ENCODE measurements around the gene PLB1. TPM values are rescaled to one million over a fixed set of nuclear protein-coding genes. Genes with fewer than 3 reads are reported as not detected.

Gene PLB1
- total RNA-seq, 2 donors from 2014 or later, result 1.0 to 12.9 TPM

DNA sequence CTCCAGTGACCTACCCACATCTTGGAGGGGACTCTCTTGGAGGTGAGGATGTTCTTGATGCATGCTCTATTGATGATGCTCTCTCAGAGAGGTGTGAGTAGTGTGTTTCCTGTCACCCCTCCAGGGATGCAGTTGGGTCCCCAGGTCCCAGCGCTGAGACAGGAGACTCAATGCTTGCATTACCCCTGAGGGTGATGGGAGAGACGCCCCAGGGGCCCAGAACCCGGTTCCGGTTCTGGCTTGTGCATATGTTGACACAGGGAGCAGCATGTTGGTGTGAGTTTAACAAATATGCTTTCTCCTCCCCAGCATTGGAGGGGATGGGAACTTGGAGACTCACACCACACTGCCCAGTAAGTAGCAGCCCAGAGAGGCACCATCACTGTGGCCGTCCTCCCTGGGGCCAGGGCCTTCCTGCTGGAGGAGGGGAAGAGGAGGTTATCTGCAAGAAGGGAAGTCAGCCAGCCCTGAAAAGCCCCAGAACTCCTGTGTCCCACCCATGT lies 124.5 kb downstream of the PLB1 start:
- intact Hi-C loops (cut with DNase I), result no loop called here
- no peak overlapping the region for H3K4me3 ChIP-seq
- no peaks in the 10 kb centered on the region for H3K9me3 ChIP-seq
- no peaks in the 10 kb centered on the region for H3K36me3 ChIP-seq (replicated peaks in 1 of 2; ENCODE audit: insufficient read depth in 1 of 2, low read depth in 2 of 2)
- 72 to 83% methylated on average over 5 of the region's 5 CpGs for WGBS, 2 donors
- H3K4me1 ChIP-seq, result peaks cover 35% of the 10 kb centered on the region
- ATAC-seq, result no peak
- no peaks in the 10 kb centered on the region for H3K27me3 ChIP-seq
- DNase-seq, result no peak
- no peak for TF ChIP-seq POLR2A (IDR thresholded peaks at IDR 0.05)
- TF ChIP-seq, protein P1, sequence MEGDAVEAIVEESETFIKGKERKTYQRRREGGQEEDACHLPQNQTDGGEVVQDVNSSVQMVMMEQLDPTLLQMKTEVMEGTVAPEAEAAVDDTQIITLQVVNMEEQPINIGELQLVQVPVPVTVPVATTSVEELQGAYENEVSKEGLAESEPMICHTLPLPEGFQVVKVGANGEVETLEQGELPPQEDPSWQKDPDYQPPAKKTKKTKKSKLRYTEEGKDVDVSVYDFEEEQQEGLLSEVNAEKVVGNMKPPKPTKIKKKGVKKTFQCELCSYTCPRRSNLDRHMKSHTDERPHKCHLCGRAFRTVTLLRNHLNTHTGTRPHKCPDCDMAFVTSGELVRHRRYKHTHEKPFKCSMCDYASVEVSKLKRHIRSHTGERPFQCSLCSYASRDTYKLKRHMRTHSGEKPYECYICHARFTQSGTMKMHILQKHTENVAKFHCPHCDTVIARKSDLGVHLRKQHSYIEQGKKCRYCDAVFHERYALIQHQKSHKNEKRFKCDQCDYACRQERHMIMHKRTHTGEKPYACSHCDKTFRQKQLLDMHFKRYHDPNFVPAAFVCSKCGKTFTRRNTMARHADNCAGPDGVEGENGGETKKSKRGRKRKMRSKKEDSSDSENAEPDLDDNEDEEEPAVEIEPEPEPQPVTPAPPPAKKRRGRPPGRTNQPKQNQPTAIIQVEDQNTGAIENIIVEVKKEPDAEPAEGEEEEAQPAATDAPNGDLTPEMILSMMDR (IDR thresholded peaks at IDR 0.05), result no peak
- H3K27ac ChIP-seq, result peak overlapping the region; percentile 77 to 94 (median 86)

DNA sequence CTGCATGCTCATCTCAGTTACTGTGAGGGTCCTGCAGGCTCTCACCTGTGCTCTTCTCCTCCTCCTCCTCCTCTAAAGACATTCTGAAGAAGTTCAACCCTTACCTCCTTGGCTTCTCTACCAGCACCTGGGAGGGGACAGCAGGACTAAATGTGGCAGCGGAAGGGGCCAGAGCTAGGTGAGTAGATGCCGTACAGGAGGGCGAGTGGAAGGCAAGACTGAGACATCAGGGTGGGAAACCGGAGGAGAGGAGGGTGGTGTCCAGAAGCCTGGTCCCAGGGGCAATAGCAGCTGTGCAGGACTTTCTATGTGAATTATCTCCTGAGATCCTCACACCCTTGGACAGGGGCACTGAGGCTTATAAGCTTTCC lies 124.9 kb downstream of the PLB1 start:
- no peaks in the 10 kb centered on the region for H3K36me3 ChIP-seq (replicated peaks in 1 of 2; ENCODE audit: insufficient read depth in 1 of 2, low read depth in 2 of 2)
- intact Hi-C loops (cut with DNase I), result no loop called here

DNA sequence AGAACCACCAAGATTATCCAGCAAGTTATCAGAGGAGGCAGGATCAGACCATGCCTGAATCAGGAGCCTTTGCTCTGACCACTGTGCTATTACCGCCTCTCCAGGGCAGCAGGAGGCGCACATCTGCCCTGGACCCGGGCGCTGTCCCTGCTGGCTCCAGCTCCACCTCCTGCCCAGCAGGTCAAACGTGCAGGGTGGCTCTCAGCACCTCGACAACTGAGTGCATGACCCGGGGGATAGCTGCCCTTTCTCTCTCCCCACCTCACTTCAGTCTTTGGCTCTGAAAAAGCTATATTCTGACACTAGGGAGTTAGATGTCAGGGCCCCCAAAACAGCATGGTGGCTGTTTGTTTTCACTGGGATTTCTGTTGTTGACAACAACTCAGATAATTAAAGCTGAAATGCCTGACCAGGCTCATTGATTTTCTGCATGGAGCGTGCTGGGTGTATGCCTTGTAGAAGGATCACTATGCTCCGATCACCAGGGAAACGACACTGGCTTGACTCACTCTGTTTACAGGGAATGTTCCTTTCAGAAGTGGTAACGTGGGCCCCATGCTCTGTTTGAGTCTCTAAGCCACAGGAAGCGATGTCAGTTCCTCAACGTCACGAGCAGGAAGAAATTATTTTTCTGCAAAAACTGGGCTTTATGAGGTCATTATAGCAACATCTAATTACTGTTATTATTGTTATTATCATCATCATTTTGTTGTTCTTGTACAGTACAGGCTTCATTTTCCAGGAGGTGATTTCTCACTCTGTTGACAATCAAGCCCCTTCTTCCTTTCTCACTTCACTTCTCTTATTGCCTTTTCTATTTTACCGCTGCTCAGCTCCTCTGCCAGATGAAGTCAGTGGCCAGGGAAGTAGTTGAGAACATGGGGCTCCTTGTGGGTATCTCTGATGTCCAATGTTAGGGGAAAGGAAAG lies 125.6 kb downstream of the PLB1 start:
- Histone ChIP-seq H3K27ac (peak overlapping the region; percentile 77 to 94 (median 86)), H3K9me3 (no peaks in the 10 kb centered on the region), H3K36me3 (replicated peaks in 1 of 2; ENCODE audit: insufficient read depth in 1 of 2, low read depth in 2 of 2) (no peaks in the 10 kb centered on the region), H3K4me3 (no peak overlapping the region), H3K4me1 (peaks cover 46% of the 10 kb centered on the region), H3K27me3 (no peaks in the 10 kb centered on the region)
- intact Hi-C loops (cut with DNase I), result no loop called here
- 11 to 15% methylated on average over 11 to 15 of the region's 15 CpGs for WGBS, 2 donors
- TF ChIP-seq, protein P1 (IDR thresholded peaks at IDR 0.05), result peak; percentile 29 to 81 (median 66)
- TF ChIP-seq POLR2A (IDR thresholded peaks at IDR 0.05), result peak in 2 of 3 donors; percentile 35
- DNase-seq, result peak; percentile 76 to 95 (median 88)
- peak; percentile 93 for ATAC-seq

More for the DNA sequence above, 124.9 kb downstream of the PLB1 start:
- TF ChIP-seq POLR2A (IDR thresholded peaks at IDR 0.05), result no peak
- TF ChIP-seq, protein P1 (IDR thresholded peaks at IDR 0.05), result no peak
- 67 to 82% methylated on average over 4 of the region's 4 CpGs for WGBS, 2 donors
- DNase-seq (no peak), ATAC-seq (no peak)
- H3K27me3 ChIP-seq, result no peaks in the 10 kb centered on the region
- no peak overlapping the region for H3K4me3 ChIP-seq
- no peaks in the 10 kb centered on the region for H3K9me3 ChIP-seq
- peak overlapping the region; percentile 77 to 94 (median 86) for H3K27ac ChIP-seq
- H3K4me1 ChIP-seq, result peaks cover 40% of the 10 kb centered on the region

DNA sequence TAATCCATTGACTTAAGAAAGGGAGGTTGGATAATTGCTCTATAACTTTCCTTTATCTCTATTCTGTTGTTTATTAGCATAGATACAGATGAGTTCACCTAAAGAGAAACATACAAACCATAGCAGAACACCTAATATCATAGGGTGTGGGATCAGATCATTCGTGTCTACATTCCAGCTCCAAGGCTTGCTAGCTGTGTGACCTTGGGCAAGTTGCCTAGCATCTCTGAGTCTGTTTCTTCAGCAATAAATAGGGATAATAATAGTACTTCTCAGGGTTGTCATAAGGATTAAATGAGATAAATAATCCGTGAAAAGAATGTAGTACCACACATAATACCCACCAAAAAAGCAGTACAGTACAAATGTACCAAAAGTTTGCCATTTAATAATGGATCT lies 126.2 kb downstream of the PLB1 start:
- H3K27ac ChIP-seq, result peak overlapping the region; percentile 77 to 94 (median 86)
- DNase-seq (peak in 1 of 4 donors; percentile 54), ATAC-seq (no peak)
- no peak for TF ChIP-seq POLR2A (IDR thresholded peaks at IDR 0.05)
- intact Hi-C loops (cut with DNase I), result no loop called here
- WGBS, 2 donors, result 15% methylated on average over 2 of the region's 2 CpGs
- no peaks in the 10 kb centered on the region for H3K9me3 ChIP-seq
- H3K36me3 ChIP-seq (replicated peaks in 1 of 2; ENCODE audit: insufficient read depth in 1 of 2, low read depth in 2 of 2), result no peaks in the 10 kb centered on the region
- H3K27me3 ChIP-seq, result no peaks in the 10 kb centered on the region
- no peak overlapping the region for H3K4me3 ChIP-seq
- H3K4me1 ChIP-seq, result peaks cover 51% of the 10 kb centered on the region

DNA sequence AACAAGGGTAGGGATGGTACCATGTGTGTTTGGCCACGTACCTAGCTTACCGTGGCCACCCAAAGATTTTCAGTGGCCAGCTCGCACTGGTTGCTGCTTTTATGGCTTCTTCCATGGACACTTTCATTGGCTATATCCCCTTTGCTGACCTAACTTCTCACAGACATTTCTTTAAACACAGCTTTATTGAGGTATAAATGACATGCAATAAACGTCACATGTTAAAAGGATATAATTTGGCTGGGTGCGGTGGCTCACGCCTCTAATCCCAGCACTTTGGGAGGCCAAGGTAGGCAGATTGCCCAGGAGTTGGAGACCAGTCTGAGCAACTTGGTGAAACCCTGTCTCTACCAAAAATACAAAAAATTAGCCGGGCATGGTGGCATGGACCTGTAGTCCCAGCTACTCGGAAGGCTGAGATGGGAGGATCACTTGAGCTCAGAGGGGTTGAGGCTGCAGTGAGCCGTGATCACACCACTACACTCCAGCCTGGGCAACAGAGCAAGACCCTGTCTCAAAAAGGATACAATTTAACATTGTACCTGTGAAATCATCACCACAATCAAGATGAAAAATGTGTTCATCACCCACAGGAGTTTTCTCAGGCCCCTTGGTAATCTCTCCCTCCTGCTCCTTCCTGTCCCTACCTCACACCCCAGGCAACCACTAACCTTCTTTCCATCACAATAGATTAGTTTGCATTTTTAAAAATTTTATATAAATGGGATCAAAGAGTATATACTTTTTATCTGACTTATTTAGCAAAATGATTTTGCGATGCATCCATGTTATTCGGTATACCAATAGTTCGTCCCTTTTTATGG lies 127.9 kb downstream of the PLB1 start:
- H3K27me3 ChIP-seq, result no peaks in the 10 kb centered on the region
- intact Hi-C loops (cut with DNase I), result no loop called here
- 92 to 94% methylated on average over 12 of the region's 12 CpGs for WGBS, 2 donors
- H3K4me1 ChIP-seq, result peaks cover 68% of the 10 kb centered on the region
- no peaks in the 10 kb centered on the region for H3K36me3 ChIP-seq (replicated peaks in 1 of 2; ENCODE audit: insufficient read depth in 1 of 2, low read depth in 2 of 2)
- H3K27ac ChIP-seq, result peak overlapping the region in 1 of 4 donors; percentile 80
- no peak for ATAC-seq
- no peak for DNase-seq
- TF ChIP-seq POLR2A (IDR thresholded peaks at IDR 0.05), result no peak
- TF ChIP-seq, protein P1 (IDR thresholded peaks at IDR 0.05), result no peak
- no peak overlapping the region for H3K4me3 ChIP-seq
- H3K9me3 ChIP-seq, result no peaks in the 10 kb centered on the region
